ENCODE measurements around the gene HTR2C.
"Not testable (repeated sequence)": the region's sequence is repeated elsewhere in the genome, so short reads cannot be mapped to it uniquely, and the experiment has no call there.

Gene HTR2C

GRCh38 chrX:114930227-114930626 is 346.3 kb downstream of the HTR2C start:
- intact Hi-C loops (cut with DNase I) = no loop called here
- no peak for DNase-seq

GRCh38 chrX:114932550-114932949 is 348.7 kb downstream of the HTR2C start:
- intact Hi-C loops (cut with DNase I) = no loop called here

GRCh38 chrX:114933291-114933690 is 349.4 kb downstream of the HTR2C start:
- intact Hi-C loops (cut with DNase I) = not testable (repeated sequence)

More at GRCh38 chrX:114932550-114932949, 348.7 kb downstream of the HTR2C start:
- no peak for DNase-seq

GRCh38 chrX:114937090-114937489 is 353.2 kb downstream of the HTR2C start:
- intact Hi-C loops (cut with DNase I); DNase-seq: not testable (repeated sequence)

More at GRCh38 chrX:114933291-114933690, 349.4 kb downstream of the HTR2C start:
- peak in 40 of 42 donors; percentile 5 to 76 (median 42) for DNase-seq

GRCh38 chrX:114952696-114953095 is 368.8 kb downstream of the HTR2C start:
- no peak for DNase-seq
- intact Hi-C loops (cut with DNase I) = no loop called here
